H1 (cell line): ENCODE measurements around the gene CDK5R2.
A peak's percentile ranks its signal among the peaks of the same experiment; 100 is the strongest.

ENCODE experiments used
- CBX8 ChIP-seq: fragments of 300-800, 300-1000 bp; sonication (generic); IDR thresholded peaks from 2 replicates; pipeline ENCODE4 v1.7.1; 2016; ENCODE audit warnings: low read depth, low read length, borderline replicate concordance
- CEBPB ChIP-seq: IDR thresholded peaks from 2 replicates; pipeline ENCODE4 v1.6.1; 2012; ENCODE audit warnings: low read depth, low read length
- EP300 ChIP-seq, 2 experiments: IDR thresholded peaks; 1 replicate in 1 of 2; 2 replicates in 1 of 2; pipeline ENCODE4 v1.6.1; 2011 to 2012; ENCODE audit warnings: low read depth in 2 of 2, low read length in 2 of 2, mild to moderate bottlenecking in 2 of 2, borderline replicate concordance in 1 of 2, inconsistent platforms in 1 of 2, moderate library complexity in 1 of 2
- EZH2 ChIP-seq: fragments of 200-600 bp; sonication (generic); IDR thresholded peaks from 2 replicates; pipeline ENCODE4 v1.7.1; 2012; ENCODE audit warnings: low read depth, mild to moderate bottlenecking, moderate library complexity, low read length, inconsistent platforms; ENCODE audit not compliant: severe bottlenecking
- POLR2A ChIP-seq, 2 experiments: IDR thresholded peaks; 1 replicate in 1 of 2; 2 replicates in 1 of 2; pipeline ENCODE4 v1.6.1; 2011; ENCODE audit warnings: low read depth in 2 of 2, low read length in 2 of 2, mild to moderate bottlenecking in 2 of 2; ENCODE audit errors: control extremely low read depth in 1 of 2
- RNF2 ChIP-seq: fragments of 200-900, 300-1000 bp; sonication (generic); IDR thresholded peaks from 2 replicates; pipeline ENCODE4 v1.7.1; 2016; ENCODE audit warnings: borderline replicate concordance, low read depth, mild to moderate bottlenecking, antibody characterized with exemption, low read length; ENCODE audit not compliant: poor library complexity, severe bottlenecking; ENCODE audit errors: missing control alignments
- USF2 ChIP-seq: IDR thresholded peaks from 2 replicates; pipeline ENCODE4 v1.6.1; 2011; ENCODE audit warnings: low read length, improper control_type of control experiment
- YY1 ChIP-seq: IDR thresholded peaks from 2 replicates; pipeline ENCODE4 v1.6.1; 2011; ENCODE audit warnings: low read depth, mild to moderate bottlenecking, low read length

- TF ChIP-seq RNF2 (no peak), USF2 (no peak), CEBPB (no peak), CBX8 (no peak), POLR2A (IDR thresholded peaks at IDR 0.05; ENCODE audit: control extremely low read depth in 1 of 2, low read depth in 2 of 2, low read length in 2 of 2) (no peak), EZH2 (peak; percentile 12), YY1 (no peak), EP300 (IDR thresholded peaks at IDR 0.05; ENCODE audit: borderline replicate concordance in 1 of 2, low read depth in 2 of 2, low read length in 2 of 2) (0 out of 3 replicates have a peak, but pooled peaks of 1 of the 2 experiments have one; percentile 20)
Measured at GRCh38 chr2:218995972-218996711, 36.7 kb downstream of the CDK5R2 start.
